Stimulated activated CD4-positive, alpha-beta T cell treated with anti-CD3 and anti-CD28 coated beads, Interleukin-12 subunit alpha, Interleukin-12 subunit beta, amount 100 ng/mL, for 48 hours (primary cell): ENCODE data around the gene HAT1.

Source experiments
- DNase-seq, 3 donors: peaks; one replicate each; pipeline ENCODE4 v3.0.0-alpha.2; 2020; ENCODE audit warnings: low read depth in 2 of 3, low spot score in 1 of 3

HAT1 gene

GRCh38 chr2:171919453-171919852 lies 2.8 kb upstream of the HAT1 start:
- no peak for DNase-seq

GRCh38 chr2:171921970-171922229 lies 361 bp upstream of the HAT1 start:
- no peak for DNase-seq

- DNase-seq = no peak
Measured at GRCh38 chr2:171923206-171923605, 945 bp downstream of the HAT1 start.

- no peak for DNase-seq
Measured at GRCh38 chr2:171924170-171924942, 2.1 kb downstream of the HAT1 start.

GRCh38 chr2:171930385-171930784 lies 8.1 kb downstream of the HAT1 start:
- DNase-seq = no peak

DNA sequence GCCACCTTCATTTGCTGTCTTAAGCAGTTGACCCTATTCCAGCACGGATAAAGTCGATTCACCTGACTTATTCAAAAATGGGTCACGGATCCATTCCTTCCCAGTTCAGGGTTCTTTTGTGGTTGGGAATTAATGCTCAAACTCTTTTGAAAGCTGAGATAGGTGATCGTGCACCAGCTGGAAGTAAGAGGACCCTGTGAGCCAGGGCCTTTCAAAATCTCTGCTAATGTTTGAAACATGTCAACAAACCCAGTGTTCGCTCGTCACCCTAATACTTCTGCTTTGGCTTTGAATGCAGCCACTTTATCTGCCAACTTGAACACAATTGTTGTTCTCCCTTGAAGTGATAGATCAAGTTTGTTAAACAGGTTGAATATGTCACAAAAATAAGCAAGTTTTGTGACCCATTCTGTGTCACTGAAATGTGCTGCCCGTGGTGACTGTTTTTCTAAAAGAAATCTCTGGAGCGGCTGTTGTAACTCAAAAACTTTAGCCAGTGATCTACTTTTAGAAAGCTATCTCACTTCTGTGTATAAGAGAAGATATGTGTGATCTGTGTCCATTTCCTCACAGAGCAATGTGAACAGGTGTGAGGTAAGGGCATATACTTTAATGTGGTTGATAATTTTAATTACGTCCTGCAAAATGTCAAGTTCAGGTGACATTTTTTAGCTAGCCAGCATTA lies 16.9 kb downstream of the HAT1 start:
- no peak for DNase-seq

DNA sequence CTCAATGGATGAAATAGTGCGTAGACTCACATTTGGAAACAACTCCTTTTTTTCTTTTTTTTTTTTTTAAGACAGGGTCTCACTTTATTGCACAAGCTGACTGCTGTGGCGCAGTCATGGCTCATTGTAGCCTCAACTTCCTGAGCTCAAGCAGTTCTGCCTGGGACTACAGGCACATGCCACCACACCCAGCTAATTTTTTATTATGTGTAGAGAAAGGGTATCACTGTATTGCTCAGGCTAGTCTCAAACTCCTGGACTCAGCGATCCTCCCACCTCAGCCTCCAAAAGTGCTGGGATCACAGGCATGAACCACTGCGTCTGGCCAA lies 17.4 kb downstream of the HAT1 start:
- DNase-seq = no peak

- DNase-seq = no peak
Measured at GRCh38 chr2:171941316-171941699, 19.0 kb downstream of the HAT1 start.

- no peak for DNase-seq
Measured at GRCh38 chr2:171943869-171944268, 21.6 kb downstream of the HAT1 start.

DNA sequence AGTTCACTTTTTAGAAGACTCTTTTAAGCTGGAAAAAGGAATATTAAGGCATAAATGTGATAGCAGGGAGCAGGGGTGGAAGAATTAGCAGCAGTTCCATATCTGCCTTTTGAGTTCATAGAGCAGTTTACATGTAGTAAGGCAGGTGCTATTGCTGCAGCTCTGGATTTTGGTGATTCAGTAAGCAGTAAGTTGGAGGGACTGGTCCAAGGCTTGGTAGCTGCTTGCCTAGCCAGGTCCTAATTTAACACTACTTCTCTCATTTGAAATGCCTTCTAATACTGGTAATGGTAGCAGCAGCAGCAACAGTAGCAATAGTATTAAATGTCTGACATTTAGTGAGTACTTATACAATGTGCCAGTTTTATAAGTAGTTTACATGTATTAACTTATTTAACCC lies 30.0 kb downstream of the HAT1 start:
- DNase-seq = no peak

DNA sequence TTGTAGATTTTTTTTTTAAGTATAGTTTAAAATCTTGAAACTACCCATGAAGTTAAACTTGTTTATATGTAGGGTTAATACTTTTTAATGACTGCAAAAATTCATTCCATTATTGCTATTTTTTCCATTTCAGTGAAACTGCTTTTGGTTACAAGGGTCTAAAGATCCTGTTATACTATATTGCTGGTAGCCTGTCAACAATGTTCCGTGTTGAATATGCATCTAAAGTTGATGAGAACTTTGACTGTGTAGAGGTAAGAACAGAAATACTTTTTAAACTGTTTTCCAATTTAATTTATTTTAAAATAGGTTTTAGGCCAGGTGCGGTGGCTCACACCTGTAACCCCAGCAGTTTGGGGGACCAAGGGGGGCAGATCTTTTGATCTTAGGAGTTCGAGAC lies 30.5 kb downstream of the HAT1 start:
- no peak for DNase-seq

- no peak for DNase-seq
Measured at GRCh38 chr2:171956135-171956825, 34.0 kb downstream of the HAT1 start.

DNA sequence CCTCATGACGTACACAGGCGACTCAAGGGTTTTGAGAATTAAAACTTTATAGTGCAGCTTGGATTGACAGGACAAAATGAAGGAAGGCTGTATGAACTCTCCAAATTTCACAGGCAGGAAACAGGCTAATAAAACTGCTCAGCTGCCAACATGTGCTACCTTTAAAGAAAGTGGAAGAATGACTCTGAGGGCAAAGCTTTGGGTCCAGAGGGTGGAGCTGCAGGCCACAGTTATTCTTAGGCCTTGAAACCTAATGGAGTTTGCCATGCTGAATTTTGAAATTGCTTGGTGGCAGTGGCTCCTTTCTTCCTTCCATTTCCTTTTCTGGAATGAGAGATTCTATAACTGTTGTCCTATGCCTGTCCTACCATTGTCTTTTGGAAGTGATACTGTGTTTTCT lies 34.8 kb downstream of the HAT1 start:
- no peak for DNase-seq

DNA sequence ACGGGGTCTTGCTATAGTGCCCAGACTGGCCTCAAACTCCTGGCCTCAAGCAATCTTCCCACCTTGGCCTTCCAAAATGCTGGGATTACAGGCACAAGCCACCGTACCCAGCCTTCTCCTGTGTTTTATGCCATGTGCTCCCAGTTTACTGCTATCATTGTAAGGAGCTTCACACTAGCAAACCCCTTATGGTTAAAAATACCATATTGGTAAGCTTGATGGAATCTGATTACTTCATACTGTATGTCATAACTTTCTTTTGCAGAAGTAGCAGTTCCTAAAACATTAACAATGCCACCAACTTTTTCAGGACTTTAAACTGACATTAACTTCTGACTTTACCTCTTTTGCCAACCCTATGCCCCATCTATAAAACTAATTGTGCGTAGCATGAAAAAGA lies 36.2 kb downstream of the HAT1 start:
- DNase-seq = no peak

GRCh38 chr2:171959998-171960397 lies 37.7 kb downstream of the HAT1 start:
- DNase-seq = no peak

DNA sequence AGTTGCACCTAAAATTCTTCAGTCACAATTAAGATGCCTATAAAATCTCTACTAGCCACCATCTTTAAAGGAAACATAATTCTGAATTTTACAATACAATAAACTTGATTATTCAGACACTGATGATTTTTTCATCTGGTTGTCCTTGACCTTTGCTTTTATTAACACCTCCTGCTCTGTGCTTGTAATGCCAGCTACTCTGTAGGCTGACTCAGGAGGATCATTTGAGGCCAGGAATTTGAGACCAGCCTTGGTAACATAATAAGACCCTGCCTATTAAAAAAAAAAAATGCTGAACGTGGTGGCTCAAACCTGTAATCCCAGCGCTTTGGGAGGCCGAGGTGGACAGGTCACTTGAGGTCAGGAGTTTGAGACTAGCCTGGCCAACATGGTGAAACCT lies 38.3 kb downstream of the HAT1 start:
- DNase-seq = no peak

GRCh38 chr2:171963198-171963597 lies 40.9 kb downstream of the HAT1 start:
- DNase-seq = no peak

DNA sequence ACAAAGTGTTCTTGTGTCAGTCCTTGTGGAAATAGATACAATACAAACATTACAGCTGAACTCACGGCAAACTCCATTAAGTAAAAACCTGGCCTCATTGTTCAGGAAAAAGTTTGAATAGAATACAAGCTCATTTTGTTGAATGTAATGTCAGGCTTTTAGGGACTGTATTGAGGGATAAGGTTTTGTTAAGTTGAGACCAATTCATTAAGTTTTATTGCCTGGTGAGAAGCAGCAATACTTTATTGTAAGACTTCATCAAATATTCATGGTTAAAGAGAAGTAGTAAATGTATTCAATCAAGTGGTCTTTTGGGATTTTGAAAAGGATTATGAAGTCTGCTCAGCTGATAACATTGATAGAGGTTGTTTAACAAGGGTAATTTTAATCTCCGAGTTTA lies 42.0 kb downstream of the HAT1 start:
- no peak for DNase-seq

- no peak for DNase-seq
Measured at GRCh38 chr2:171965238-171965637, 43.0 kb downstream of the HAT1 start.

DNA sequence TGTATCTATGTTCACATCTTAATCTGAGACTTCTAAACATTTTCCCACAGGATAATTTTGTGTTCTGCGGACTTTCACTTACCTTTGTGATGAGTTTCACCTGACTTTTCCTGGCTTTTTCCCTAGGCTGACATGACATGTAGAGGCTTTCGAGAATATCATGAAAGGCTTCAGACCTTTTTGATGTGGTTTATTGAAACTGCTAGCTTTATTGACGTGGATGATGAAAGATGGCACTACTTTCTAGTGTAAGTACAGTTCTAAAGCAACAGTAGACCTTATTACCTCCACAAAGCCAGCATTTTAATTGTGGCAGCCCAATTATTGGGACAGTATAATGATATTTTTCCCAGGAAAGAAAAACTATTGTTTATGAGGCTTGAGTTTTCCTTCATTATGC lies 43.4 kb downstream of the HAT1 start:
- DNase-seq = no peak

DNA sequence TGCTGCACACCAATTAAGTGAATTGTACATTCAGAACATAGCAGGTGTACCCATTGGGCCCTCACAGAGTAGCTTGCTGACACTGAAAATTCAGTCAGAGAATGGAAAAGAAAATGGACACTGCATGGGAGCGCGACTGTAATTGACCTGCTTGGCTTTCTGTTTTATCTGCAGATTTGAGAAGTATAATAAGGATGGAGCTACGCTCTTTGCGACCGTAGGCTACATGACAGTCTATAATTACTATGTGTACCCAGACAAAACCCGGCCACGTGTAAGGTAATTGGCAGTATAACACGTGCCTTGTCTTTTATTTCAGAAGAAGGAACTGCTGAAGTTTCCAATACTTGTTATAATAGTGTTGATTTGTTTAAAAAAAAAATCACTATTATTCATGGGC lies 44.0 kb downstream of the HAT1 start:
- DNase-seq = no peak

GRCh38 chr2:171966688-171967087 lies 44.4 kb downstream of the HAT1 start:
- DNase-seq = no peak

DNA sequence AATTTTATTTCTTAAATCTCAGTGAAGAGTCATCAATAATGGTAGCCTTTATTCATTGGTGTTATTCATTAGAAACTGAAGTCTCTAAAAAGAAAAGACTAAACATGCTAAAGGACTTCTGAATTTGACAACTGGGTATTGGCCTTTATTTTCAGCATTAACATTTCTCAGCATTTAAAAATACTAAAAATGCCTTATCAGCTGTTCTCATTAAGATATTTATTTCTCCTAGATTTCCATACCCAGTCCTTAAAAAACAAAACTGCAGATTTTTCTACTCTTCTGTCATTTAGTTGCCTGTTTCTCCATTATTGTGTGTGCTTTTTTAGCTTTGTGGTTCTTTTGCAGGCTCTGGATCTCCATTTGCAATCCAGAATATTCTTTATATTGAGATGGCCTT lies 46.2 kb downstream of the HAT1 start:
- DNase-seq = no peak
